Mucosa of rectum (tissue), 2 donors: Measurements from ENCODE around the gene CELF3.
A peak's percentile ranks its signal among the peaks of the same experiment; 100 is the strongest.
"Not testable (repeated sequence)": the region's sequence is repeated elsewhere in the genome, so short reads cannot be mapped to it uniquely, and the experiment has no call there.

Experiments used
- H3K27ac ChIP-seq, 2 donors: one replicate each; pipeline ENCODE4 v1.7.0; 2013; ENCODE audit warnings: inconsistent platforms in 2 of 2, low read depth in 2 of 2, low read length in 2 of 2
- H3K27me3 ChIP-seq, 2 donors: one replicate each; pipeline ENCODE4 v1.7.0; 2013; ENCODE audit warnings: low read length in 2 of 2; ENCODE audit not compliant: control insufficient read depth in 2 of 2, insufficient read depth in 2 of 2
- H3K36me3 ChIP-seq, 2 donors: one replicate each; pipeline ENCODE4 v1.7.0; 2013; ENCODE audit warnings: low read length in 2 of 2; ENCODE audit not compliant: control insufficient read depth in 2 of 2, insufficient read depth in 2 of 2
- H3K4me1 ChIP-seq, 2 donors: one replicate each; pipeline ENCODE4 v1.7.0; 2013; ENCODE audit warnings: low read length in 2 of 2, mild to moderate bottlenecking in 1 of 2; ENCODE audit not compliant: control insufficient read depth in 2 of 2, insufficient read depth in 2 of 2
- H3K4me3 ChIP-seq, 2 donors: one replicate each; pipeline ENCODE4 v1.7.0; 2013; ENCODE audit warnings: low read length in 2 of 2
- H3K9ac ChIP-seq, 2 donors: one replicate each; pipeline ENCODE4 v1.7.0; 2013; ENCODE audit warnings: low read length in 2 of 2, low read depth in 1 of 2, mild to moderate bottlenecking in 1 of 2
- H3K9me3 ChIP-seq, 2 donors: one replicate each; pipeline ENCODE4 v1.7.0; 2013; ENCODE audit warnings: low read length in 2 of 2; ENCODE audit not compliant: control insufficient read depth in 2 of 2
- donor health status: healthy.
- donor health status: Normal muscosa, but diverticular disease.

CELF3 gene

GRCh38 chr1:151737026-151737425 is 20.4 kb upstream of the CELF3 start:
- Histone ChIP-seq H3K9me3 (peaks cover 3 to 7% of the 10 kb centered on the region in 2 donors), H3K9ac (no peak overlapping the region), H3K4me1 (no peaks in the 10 kb centered on the region), H3K27ac (no peak overlapping the region), H3K36me3 (no peaks in the 10 kb centered on the region), H3K4me3 (no peak overlapping the region), H3K27me3 (no peaks in the 10 kb centered on the region)

DNA sequence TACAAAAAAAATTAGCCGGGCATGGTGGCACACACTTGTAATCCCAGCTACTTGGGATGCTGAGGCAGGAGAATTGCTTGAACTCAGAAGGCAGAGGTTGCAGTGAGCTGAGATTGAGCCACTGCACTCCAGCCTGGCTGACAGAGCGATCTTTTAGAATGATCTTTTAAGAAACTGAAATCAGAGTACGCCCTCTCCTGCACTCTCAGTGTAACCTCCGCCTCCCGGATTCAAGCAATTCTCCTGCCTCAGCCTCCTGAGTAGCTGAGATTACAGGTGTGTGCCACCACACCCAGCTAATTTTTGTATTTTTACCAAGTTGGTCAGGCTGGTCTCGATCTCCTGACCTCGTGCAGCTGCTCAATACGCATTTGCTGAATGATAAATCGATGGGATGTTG is 17.4 kb upstream of the CELF3 start:
- not testable (repeated sequence) for H3K36me3 ChIP-seq, H3K9me3 ChIP-seq, H3K27me3 ChIP-seq, H3K9ac ChIP-seq, H3K27ac ChIP-seq, H3K4me3 ChIP-seq
- peaks cover 7 to 12% of the 10 kb centered on the region in 2 donors for H3K4me1 ChIP-seq

GRCh38 chr1:151733126-151733525 is 16.5 kb upstream of the CELF3 start:
- H3K27ac ChIP-seq: no peak overlapping the region
- no peak overlapping the region for H3K9ac ChIP-seq
- H3K9me3 ChIP-seq: peaks cover 3 to 7% of the 10 kb centered on the region in 2 donors
- peaks cover 0 to 3% of the 10 kb centered on the region in 2 donors for H3K27me3 ChIP-seq
- no peak overlapping the region for H3K4me3 ChIP-seq
- no peaks in the 10 kb centered on the region for H3K36me3 ChIP-seq
- H3K4me1 ChIP-seq: peaks cover 9 to 14% of the 10 kb centered on the region in 2 donors

DNA sequence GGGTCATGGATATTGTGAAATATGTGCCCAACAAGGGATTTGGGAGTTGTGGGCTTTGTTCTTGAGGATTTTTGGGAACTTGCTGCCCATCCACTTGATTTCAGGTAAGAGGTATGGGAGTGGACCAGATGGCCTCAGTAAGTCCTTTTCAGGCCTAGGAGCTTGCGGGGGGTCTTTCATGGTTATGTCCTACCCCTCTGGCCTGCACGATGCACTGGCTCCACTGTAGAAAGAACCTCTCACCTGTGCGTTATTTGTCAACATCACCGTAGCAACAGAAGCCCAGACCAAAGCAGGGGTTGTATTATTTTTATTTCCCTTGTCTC is 13.3 kb upstream of the CELF3 start:
- Histone ChIP-seq H3K9me3 (no peaks in the 10 kb centered on the region), H3K9ac (no peak overlapping the region), H3K27ac (peak overlapping the region in 1 of 2 donors; percentile 49), H3K4me1 (peaks cover 24 to 28% of the 10 kb centered on the region in 2 donors), H3K4me3 (peak overlapping the region in 1 of 2 donors; percentile 49), H3K36me3 (no peaks in the 10 kb centered on the region), H3K27me3 (peaks cover 0 to 3% of the 10 kb centered on the region in 2 donors)

GRCh38 chr1:151729157-151729965 is 12.8 kb upstream of the CELF3 start:
- Histone ChIP-seq H3K4me3 (peak overlapping the region in 1 of 2 donors; percentile 49), H3K9ac (peak overlapping the region in 1 of 2 donors; percentile 22), H3K27me3 (peaks cover 0 to 3% of the 10 kb centered on the region in 2 donors), H3K4me1 (peaks cover 24 to 30% of the 10 kb centered on the region in 2 donors), H3K9me3 (no peaks in the 10 kb centered on the region), H3K27ac (peak overlapping the region; percentile 47 to 49), H3K36me3 (no peaks in the 10 kb centered on the region)

- no peaks in the 10 kb centered on the region for H3K9me3 ChIP-seq
- no peak overlapping the region for H3K27ac ChIP-seq
- no peak overlapping the region for H3K4me3 ChIP-seq
- peaks cover 24 to 34% of the 10 kb centered on the region in 2 donors for H3K4me1 ChIP-seq
- H3K27me3 ChIP-seq: peaks cover 0 to 3% of the 10 kb centered on the region in 2 donors
- no peak overlapping the region for H3K9ac ChIP-seq
- no peaks in the 10 kb centered on the region for H3K36me3 ChIP-seq
Measured at GRCh38 chr1:151728151-151729054, 11.8 kb upstream of the CELF3 start.

DNA sequence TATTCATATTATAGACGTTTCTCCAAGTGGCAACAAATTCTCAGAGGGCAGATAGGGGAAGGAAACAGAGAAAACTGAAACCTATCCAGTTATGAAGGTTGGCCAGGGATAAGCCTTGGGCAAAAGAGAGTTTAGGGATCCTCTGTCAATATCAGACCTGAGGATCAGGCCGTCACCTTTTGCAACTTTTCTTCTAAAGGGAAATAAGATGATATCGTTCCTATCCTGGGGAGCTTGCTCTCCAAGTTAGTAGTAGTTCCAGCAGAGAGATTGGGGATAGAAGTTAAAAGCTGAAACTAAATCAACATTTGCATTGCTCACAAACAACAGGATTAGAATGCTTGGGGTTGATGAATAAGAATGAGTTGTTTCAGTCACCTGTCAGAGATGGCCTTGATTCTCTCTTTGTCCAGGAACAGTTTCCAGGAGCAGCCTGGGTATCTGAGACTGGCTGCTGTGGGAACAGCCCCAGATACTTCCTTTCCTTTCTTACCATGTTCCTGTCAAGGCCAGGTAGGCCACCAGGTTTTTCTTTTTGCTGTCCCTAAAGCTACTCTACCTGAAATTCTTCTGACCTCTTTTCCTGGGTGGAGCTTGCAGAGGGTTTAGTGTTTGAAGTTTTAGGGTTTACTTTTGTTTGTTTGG is 7.2 kb upstream of the CELF3 start:
- Histone ChIP-seq H3K27me3 (no peaks in the 10 kb centered on the region), H3K4me3 (no peak overlapping the region), H3K36me3 (no peaks in the 10 kb centered on the region), H3K9me3 (no peaks in the 10 kb centered on the region), H3K27ac (no peak overlapping the region), H3K4me1 (peaks cover 27 to 41% of the 10 kb centered on the region in 2 donors), H3K9ac (no peak overlapping the region)

DNA sequence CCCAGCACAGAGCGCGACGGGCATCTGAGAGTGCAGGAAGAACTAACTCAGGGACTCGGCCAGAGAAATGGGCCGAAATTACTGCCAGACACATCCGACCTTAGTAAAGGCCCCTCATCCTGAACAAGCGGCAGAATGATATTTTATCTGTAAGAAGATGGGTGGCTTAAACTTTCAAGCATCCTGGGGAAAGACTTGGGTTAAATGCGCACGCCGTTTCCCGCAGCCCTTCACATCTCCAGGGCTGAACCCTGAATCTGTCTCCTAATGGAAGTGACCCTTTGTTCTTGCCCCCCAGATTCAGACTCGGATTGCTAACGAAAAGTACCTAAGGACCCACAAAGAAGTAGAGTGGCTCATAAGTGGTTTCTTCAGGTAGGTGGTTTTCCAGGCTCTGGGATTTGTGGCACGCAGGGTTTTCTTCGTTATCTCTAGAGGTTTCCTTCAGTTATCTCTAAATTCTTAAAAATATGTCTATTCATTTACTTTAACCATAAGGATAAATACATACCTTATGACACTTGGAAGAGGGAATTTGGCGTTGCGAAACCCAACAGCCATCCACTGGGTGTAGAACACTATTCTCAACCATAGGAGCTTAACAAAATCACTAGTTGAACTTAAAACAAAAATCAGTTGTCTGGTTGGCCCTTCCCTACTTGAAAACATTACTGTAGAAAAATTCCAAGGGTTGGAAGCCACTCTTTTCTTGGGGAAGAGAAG is 5.3 kb upstream of the CELF3 start:
- Histone ChIP-seq H3K27me3 (no peaks in the 10 kb centered on the region), H3K4me1 (peaks cover 22 to 31% of the 10 kb centered on the region in 2 donors), H3K9ac (peak overlapping the region in 1 of 2 donors; percentile 36), H3K27ac (no peak overlapping the region), H3K4me3 (peak overlapping the region; percentile 37 to 61), H3K36me3 (no peaks in the 10 kb centered on the region), H3K9me3 (no peaks in the 10 kb centered on the region)

- Histone ChIP-seq H3K4me3 (peak within 1 kb of the TSS; percentile 61), H3K9me3 (no peaks in the 10 kb centered on the region), H3K4me1 (peaks cover 16 to 26% of the 10 kb centered on the region in 2 donors), H3K27ac (peak within 1 kb of the TSS; percentile 24 to 74), H3K36me3 (no peaks in the 10 kb centered on the region), H3K9ac (peak within 1 kb of the TSS; percentile 36 to 54), H3K27me3 (no peaks in the 10 kb centered on the region)
Measured at GRCh38 chr1:151720974-151721787, 4.6 kb upstream of the CELF3 start, which contains the start of gene RIIAD1. Gene RIIAD1 (plus strand): TSS chr1:151721522. CDS start chr1:151721537, 15 bp downstream.
